NCI-H146 (cell line): ENCODE data around the gene ZDHHC14.
"Not testable (repeated sequence)": the region's sequence is repeated elsewhere in the genome, so short reads cannot be mapped to it uniquely, and the experiment has no call there.

Source experiments
- DNase-seq: peaks from one replicate; lab custom pipeline; 2025; lab: John Stamatoyannopoulos, UW

The ZDHHC14 gene

DNA sequence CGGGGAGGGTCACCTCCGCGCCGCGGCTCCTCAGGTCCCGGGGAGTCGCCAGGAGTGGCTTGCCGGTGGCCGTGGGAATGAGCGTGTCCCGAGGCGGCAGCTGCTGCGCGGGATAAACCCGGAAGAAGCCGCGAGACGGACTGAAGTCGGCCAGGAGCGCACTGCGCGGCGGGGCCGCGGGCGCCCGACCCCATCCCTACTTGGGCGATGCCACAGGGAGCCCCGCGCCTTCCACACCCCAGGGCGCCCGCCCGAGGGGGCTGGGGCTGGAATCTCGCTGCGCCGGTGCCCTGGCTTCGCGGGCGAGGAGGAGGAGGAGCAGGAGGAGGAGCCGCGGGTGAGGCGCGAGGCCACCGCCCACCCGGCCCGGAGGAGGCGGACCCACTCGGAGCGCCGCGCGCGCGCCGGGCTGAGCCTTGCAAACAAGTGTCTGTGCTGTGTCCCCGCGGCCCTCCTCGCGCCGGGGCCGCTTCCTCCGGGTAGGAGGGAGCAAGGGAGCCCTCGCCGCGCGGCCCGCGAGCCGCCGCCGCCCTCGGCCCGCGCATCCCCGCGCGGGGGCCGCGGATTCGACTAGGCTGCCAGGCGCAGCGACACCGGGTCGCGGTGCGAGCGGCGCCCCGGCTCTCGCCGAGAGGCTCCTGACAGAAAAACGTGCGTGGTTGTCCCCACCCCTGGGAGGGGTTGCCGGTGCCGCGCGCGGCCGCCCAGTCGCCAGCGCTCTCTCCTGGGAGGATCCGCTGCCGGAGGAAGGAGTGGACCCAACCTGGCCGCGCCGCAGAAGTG, at the start of gene ZDHHC14:
TSS of gene ZDHHC14 (plus strand) at position 412 of the 783 bp plus-strand sequence.
- DNase-seq: peak; percentile 97

DNA sequence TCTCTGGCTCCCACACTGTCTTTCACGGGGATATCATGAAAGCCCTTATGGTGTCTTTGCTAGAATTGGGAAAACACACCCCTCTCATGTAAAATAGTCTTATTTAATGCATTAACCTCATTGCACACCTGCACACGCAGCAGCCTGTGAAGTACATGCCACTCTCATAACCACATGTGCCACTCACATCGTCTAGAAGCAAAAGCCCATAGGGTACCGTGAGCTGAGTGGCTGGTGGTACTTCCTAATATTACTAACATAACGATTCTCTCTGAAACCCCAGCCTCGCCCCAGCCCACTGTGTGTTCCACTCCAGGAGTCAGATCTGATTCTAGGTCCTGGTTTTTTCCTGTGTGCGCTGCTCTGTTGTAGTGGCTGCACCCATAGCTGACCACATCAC, 48.2 kb upstream of the ZDHHC14 start:
- DNase-seq: no peak

DNA sequence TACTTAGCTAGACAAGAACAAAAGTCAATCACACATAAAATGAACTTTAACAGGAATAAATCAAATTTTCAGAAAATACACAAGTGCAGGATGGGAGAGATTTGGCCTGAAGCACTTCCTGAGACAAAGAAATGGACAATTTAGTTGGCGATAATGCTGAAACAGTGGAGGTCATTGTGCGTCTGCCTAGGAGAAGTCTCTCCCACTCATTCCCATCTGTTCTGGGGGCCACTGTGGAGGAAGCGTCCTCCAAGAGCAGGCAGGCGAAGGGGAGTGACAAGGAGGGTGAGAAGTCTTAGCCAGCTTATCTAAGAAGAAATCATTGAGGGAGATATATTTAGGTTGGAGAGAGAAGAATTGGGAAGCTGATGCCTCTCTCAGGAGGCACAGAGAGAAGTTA, 47.5 kb upstream of the ZDHHC14 start:
- no peak for DNase-seq

DNA sequence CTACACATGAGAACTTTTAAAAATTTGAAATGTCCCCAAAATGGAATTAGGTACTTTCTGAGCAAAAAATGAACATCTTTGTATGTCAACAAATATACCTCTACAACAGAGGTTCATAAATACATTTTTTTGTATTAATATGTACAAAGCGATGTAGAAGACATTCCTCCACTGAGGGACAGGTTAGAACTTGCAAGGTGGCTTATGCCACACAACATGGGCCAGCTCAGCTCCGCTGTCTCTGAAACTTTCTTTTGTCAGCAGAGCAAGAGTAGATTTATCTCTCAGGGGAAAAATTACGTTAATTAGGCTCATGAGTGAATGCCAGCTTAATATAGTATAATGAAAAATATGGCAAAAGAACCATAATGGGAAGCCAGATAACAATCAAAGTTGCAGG, 47.0 kb upstream of the ZDHHC14 start:
- DNase-seq: no peak

DNA sequence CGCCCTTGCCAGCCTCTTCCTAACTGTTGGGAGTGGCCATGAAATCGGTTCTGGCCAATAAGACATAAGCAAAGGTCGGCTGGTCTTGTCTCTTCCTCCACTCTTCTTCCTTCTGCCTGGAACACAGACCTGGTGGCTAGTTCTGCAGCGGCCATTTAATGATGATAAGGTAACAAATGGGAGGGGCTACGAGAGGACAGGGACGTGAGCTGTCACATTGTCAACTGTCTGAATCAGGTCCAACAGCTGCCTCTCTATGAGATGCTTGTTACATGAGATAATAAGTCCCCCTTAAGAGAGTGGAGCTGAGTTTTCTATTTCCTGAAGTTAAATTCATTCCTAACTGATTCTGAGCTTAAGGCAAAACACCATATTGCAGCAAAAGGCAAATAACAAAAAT, 45.2 kb upstream of the ZDHHC14 start:
- DNase-seq: peak; percentile 62

DNA sequence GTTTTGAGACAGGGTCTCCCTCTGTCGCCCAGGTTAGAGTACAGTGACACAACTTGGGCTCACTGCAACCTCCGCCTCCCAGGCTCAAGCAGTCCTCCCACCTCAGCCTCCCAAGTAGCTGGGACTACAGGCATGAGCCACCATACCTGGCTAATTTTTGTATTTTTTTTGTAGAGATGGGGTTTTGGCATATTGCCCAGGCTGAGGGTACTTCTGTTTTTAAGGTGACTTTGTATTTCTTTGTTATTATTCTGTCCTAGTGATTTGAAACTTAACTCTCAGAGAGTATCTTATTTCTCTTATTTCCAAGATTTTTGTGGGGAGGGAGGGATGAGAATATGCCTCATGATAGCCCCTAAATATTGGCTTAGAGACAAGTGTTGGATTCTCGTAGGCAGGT, 43.7 kb upstream of the ZDHHC14 start:
- DNase-seq: not testable (repeated sequence)

DNA sequence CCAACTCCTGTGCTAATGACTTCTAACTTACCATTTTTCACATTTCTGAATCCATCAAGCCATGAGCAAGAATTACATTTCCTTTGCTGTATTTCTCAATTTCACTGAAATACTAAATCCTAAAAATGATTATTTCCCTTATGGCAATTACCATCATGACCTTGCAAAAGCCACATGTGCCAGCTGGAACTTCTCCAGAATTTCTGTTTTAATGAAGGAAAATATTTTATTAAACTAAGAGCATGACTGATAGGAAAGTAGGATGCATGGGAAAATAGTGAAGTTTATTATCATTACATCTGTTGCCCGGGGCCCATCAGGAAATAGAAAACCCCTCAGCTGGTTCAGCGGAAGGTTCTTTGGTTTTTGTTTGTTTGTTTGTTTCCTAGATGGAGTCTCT, 43.2 kb upstream of the ZDHHC14 start:
- no peak for DNase-seq

DNA sequence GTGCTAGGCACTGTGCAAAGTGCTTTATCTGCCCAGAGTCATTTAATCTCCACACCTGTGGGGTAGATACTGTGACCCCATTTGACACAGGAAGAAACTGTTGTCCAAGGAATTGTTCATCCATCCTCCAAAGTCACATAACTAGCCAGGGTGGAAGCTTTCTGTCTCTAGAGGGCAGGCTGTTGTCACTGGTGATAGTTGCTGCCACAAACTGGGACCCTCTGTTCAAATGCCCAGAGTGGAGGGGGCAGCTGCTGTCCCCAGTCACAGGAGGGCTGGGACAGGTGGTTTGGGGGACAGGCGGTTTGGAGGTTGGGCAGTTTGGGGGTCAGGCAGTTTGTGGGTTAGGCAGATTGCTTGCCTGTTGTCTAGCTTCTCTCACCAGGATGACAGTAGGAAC, 41.6 kb upstream of the ZDHHC14 start:
- DNase-seq: no peak

DNA sequence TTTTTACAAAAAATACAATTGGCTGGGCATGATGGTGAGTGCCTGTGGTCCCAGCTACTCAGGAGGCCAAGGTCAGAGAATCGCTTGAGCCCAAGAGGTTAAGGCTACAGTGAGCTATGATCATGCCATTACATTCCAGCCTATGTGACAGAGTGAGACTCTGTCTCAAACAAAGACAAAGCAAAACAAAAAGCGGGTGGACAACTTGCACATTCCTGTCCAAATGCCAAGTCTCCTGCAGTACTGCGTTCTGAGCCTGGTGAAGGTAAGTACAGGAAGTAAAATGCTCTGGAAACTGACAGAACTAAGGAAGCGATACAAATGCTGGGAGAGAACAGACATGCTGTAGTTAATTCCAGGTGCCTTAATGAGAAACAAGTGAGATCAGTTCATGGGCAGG, 37.3 kb upstream of the ZDHHC14 start:
- DNase-seq: no peak

DNA sequence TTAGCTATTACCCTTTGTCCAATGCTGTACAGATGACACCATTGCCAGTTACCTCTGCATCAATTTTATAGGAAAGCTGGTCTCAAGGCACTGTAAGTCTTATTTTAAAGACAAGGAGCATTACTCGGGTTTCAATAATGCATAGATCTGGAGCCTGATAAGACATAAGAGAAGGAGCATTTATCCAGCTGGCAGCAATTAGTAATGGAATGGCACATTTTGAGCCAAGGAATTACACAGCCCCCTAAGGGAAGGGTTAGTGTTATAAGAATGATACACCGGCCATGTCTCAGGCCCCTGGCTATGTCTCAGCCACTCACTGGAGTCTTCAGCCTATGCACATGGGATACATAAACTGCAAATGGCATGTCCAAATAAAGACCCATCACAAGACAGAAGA, 34.6 kb upstream of the ZDHHC14 start:
- no peak for DNase-seq

DNA sequence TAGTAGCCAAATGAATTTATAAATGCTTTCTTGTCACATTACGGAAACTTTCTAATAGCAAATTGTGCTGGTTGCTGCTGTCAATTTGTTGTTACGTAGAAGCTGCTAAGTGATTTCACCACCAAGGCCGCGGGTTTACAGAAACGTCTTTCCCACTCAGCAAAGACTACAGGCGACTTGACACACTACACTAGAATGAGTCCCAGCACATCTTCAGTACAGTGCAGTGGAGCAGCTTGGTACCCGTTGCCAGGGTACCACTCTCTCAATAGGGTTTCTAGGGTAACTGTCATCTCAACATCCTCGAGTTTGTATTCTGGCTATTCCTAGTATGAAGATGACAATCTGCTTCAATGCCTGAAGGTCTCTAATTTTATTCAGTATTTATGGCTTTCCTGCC, 22.7 kb upstream of the ZDHHC14 start:
- DNase-seq: no peak

DNA sequence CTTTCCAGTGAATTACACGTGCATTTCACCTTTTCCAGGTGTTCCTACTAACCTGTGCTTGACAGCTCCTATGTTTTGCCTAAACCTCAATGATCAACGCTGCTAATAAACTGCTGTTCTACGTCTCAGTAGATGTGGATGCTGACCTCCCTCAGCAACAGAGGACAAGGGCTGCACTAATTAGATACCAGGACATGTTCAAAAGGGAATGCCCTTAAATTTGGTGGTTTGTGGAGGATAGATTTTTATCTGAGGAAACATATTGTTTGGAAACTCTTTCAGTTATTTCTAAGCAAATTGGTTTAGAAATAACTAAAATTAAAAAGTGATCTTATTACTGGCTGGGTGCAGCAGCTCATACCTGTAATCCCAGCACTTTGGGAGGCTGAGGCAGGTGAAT, 19.1 kb upstream of the ZDHHC14 start:
- no peak for DNase-seq

DNA sequence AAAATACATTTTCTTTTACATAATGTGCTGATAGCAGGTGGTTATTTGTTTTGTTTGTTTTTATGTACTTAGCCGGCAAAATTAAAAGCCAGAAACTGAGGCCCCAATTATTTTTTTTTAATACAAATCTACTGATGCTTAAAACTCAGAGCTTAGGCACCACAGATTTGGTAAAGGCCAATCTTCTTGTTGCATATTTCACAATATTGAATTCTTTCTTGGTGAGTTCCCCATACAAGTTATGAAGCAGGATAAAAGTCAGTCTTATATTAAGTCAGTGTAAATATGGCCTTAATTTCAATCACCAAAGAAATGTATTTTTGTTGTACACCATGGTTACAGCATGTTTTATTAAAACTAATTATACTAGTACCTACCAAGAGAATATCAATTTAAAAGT, 16.3 kb upstream of the ZDHHC14 start:
- no peak for DNase-seq

DNA sequence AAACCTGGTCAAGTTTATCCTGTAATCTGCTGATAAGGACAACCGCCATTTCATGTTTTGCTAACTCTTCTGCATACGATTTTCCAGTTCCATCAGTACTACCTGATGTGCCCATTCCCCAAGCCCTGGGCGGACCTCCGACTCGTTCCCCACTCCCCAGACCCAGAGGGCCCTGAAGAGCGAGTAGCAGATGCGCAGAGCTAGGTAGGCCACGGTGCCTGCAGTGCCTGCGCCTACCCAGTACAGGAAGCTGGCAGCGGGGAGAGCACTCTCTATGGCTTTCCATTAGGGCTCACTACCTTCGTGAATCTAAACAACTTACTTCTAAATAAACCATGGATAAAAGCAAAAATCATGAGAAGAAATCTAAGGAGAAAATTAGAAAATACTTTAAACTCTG, 14.3 kb upstream of the ZDHHC14 start:
- no peak for DNase-seq

DNA sequence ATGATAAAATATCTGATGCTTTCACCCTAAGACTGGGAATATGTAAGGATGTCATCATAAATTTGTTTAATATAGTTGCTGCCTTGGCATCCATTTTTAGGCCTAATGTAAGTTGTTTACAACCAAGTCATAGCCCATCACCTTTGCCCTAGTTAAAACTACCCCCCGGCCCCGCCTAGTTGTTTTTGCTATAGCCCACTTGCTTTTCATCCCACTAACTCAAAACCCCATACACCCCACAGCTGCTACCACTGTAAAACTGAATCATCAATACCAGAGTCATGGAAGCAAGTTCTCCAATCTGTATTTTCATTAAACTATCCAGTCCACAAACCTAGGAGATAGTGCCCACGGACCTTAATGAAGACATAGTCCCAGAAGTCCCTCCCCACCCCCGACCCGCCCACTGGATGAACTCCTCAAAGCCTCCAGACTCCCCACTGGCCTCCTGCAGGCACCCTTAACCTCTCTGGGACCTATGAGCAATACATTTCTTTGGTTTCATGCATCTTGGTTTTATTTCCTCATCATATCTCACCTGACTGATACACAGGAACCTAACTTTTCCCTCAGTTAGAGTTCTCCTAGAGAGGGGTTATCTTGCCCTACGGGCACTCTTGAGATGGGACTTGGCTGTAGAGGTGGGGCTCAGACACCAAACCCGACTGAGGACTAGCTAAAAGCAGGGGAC, 12.5 kb upstream of the ZDHHC14 start:
- DNase-seq: no peak

DNA sequence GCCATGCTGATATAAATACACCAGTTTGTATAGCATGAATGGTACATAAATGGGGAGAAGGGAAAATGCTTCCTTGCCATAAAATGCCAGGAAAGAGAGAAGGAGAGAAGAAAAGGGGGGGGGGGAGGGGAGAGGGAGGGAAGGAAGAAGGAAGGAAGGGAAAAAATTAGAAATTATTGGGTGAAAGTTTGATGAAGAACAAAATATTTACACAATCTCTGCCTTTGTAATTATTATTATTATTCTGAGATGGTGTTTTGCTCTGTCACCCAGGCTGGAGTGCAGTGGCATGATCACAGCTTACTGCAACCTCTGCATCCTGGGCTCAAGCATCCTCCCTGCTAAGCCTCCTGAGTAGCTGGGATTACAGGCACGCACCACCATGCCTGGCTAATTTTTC, 10.2 kb upstream of the ZDHHC14 start:
- DNase-seq: no peak

DNA sequence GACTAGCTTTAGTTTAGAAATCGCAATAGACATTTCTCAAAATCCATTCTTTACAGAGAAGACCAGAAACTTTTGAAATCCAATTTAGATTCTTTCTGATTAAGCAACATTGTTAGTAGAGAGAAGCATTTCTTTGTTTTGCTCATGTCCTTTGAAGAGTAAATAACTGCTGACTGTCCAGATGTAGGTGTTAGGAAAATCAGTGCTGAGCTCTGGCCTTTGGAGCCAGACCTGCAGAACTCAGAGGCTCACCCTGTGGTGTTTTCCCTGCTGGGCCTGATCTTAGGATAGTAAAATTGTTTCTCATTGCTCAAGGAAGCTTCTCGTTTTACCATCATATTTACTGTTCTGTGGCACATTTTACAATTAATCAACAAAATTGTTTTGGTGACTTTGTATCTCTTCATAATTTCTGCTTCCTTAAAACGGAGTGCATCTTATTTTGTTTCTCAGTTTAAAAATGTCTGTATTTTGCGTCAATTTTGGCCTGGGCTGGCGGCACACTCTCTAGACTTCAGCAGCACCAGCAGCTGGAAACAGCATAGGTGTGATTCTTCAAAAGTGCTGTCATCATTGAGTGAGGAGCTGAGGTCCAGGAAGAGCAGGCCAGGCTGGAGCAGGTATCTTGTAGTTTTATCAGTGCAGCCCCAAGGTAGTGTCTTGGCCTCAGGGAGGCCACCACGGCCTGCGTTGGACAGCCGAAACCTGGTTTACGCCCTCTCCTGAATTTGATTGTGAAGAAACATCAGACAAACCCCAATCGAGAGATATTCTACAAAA, 8.3 kb upstream of the ZDHHC14 start:
- DNase-seq: no peak

DNA sequence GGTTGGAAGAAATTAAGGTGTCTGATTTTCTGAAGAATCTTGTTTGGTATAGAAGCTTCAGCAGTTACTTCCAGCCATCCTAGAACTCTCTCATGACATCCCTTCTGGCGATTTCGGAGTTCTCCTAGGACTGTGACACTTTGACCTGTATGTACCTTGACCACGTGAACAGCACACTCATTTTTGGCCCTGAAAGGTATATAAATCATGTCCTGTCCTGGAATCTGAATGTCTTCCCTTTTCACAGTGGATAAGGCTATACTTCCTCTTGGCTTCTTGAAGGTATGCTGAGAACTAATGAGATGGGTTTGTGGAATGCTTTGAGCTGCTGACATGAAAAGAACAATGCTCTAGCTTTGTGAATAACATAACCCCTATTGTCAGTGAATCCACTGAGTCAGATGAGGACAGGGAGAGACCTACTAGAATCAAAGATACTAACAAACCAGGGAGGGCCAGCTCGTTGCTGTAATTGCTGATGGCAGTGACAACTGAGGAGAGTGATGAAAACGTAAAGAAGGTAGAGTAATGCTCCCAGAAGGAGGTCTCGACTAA, 6.0 kb upstream of the ZDHHC14 start:
- no peak for DNase-seq

DNA sequence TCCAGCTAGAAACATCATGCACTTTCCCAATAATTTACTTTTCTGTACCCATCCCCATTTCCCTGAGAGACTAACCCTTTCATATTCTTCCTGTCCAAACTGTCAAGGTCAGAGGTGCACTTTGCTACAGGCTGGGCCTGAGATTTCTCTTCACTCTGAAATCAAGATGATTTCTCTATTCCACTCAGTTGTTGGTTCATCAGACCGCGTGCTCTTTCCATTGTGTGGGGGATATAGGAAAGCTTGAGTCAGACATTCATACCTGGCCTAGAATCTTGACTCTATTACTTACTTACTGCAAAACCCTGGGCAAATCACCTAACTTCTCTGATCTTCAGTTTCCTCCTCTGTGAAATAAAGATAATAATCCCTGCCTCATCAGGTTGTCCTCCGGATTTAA, 4.7 kb upstream of the ZDHHC14 start:
- no peak for DNase-seq

DNA sequence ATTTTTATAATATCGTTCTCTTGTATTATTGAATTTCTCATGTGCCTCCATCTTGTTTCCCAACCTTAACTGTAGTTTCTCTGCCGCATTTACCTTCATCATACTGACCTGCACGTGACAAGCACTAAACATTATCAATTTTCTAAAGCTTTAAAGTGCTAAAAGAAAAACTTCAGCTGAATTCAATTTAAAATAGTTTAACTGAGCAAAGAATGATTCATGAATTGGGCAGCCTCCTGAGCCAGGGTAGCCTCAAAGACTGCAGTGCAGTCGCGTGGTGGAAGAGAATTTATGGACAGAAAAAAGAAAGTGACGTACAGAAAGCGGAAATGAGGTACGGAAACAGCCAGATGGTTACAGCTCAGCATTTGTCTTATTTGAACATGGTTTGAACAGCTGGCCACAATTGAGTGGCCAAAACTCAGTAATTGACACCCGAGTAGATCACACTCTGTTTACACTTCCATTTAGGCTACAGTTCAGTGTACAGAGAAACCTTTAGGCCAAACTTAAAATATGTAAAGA, 4.2 kb upstream of the ZDHHC14 start:
- peak; percentile 87 for DNase-seq

DNA sequence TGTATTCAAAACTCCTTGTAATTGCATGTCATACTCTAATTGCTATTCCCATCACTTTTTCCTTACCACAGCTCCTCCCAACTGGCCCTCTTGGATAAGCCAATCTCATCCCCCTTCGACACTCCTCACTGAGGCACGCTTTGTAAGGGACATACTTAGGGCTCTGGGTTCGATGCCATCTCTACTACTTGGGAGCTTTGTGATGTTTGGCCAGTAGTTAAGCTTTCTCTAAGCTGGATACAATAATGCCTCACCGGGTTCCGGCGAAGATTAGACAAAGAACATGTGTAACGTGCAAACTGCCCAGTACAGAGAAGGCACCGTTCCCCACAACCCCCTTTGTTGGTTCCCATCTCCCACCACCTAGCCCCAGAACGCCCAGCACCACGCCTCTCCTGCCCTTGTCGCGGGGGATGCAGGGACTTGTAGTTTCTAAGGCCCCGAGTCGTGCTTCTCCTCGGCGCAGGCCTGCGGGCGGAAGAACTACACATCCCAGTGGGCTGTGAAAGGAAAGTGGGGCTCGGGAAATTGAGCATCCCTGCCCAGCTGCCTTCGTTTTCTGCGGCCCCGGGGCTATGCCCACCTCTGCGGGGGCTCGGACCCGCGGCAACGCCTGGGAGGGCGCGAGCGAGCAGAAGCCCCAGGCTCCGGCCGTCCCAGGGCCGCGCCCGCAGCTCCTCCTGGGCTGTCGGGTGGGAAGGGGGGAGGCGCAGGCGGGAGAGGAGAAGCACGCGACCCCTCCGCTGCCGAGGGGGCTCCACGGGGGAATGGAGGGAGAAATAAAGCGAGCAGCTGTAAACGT, 1.1 kb upstream of the ZDHHC14 start:
- DNase-seq: peak; percentile 99

DNA sequence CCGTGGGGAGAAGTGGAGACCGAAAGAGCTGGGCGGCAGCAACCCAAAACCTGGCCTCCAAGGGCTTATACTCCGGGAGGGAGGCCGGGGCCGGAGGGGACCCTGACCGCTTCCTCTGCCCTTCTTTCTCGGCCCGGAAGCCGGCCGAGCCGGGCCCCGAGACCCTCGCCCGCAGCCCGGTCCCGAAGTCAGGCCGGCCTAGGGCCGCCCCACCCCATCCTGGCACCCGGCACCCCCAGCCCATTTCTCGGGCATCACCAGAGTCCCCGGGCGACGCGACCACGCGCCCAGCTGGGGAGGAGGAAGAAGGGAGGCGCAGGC, 572 bp upstream of the ZDHHC14 start:
- no peak for DNase-seq
